OCI-LY7 (cell line): ENCODE measurements around the gene ESYT2. TPM values are rescaled to one million over a fixed set of nuclear protein-coding genes. Genes with fewer than 3 reads are reported as not detected.

ENCODE experiments used
- BruUV-seq: library from RNA; stranded (reverse); fragments of 400-500 nt; replicated peaks from 2 replicates; lab custom pipeline; 2021; lab: Mats Ljungman, UMichigan
- CTCF ChIA-PET: fragments of 300-600 bp; sonication (Branson Sonifier 250); formaldehyde crosslinking; loops from one replicate; lab custom pipeline; 2022; ENCODE audit warnings: antibody characterized with exemption; ENCODE audit not compliant: unreplicated experiment; lab: Charles Lee
- POLR2A ChIA-PET: fragments of 300-600 bp; sonication (Branson Sonifier 250); formaldehyde crosslinking; loops from one replicate; lab custom pipeline; 2022; ENCODE audit warnings: antibody characterized with exemption; lab: Charles Lee
- DNase-seq: peaks from one replicate; pipeline ENCODE4 v3.0.0-alpha.2; 2015; ENCODE audit warnings: low spot score
- H2AFZ ChIP-seq: fragments of 200-600 bp; sonication (generic), shearing (Covaris generic); 2 replicates; pipeline ENCODE4 v1.6.1; 2014; ENCODE audit warnings: mild to moderate bottlenecking, antibody characterized with exemption, low read length, moderate library complexity
- H3K27ac ChIP-seq: fragments of 200-600 bp; sonication (generic); 2 replicates; pipeline ENCODE4 v1.5.1; 2014; ENCODE audit warnings: mixed run types, low read depth, mild to moderate bottlenecking, moderate library complexity, low read length, inconsistent platforms; ENCODE audit not compliant: poor library complexity, severe bottlenecking
- H3K36me3 ChIP-seq: fragments of 200-600 bp; sonication (generic); 2 replicates; pipeline ENCODE4 v1.6.1; 2014; ENCODE audit warnings: mild to moderate bottlenecking, antibody characterized with exemption, low read length, moderate library complexity, mixed read lengths; ENCODE audit not compliant: insufficient read depth
- H3K4me1 ChIP-seq: fragments of 200-600 bp; sonication (generic); 2 replicates; pipeline ENCODE4 v1.5.1; 2014; ENCODE audit warnings: mild to moderate bottlenecking, low read length; ENCODE audit not compliant: insufficient read depth, poor library complexity, severe bottlenecking
- H3K4me2 ChIP-seq: fragments of 200-600 bp; sonication (generic); 2 replicates; pipeline ENCODE4 v1.6.1; 2014; ENCODE audit warnings: mild to moderate bottlenecking, low read length
- H3K4me3 ChIP-seq: fragments of 200-600 bp; sonication (generic); 2 replicates; pipeline ENCODE4 v1.5.1; 2014; ENCODE audit warnings: mild to moderate bottlenecking, low read depth, low read length; ENCODE audit not compliant: poor library complexity, severe bottlenecking
- H3K79me2 ChIP-seq: fragments of 200-600 bp; sonication (generic); 2 replicates; pipeline ENCODE4 v1.6.1; 2016; ENCODE audit warnings: low read depth, mild to moderate bottlenecking, low read length, moderate library complexity, mixed read lengths; ENCODE audit not compliant: insufficient read depth
- H3K9me2 ChIP-seq: fragments of 200-600 bp; sonication (generic); 2 replicates; pipeline ENCODE4 v1.6.1; 2016; ENCODE audit warnings: mild to moderate bottlenecking, low read length, mixed read lengths; ENCODE audit not compliant: insufficient read depth
- H3K9me3 ChIP-seq: fragments of 200-600 bp; sonication (generic); 2 replicates; pipeline ENCODE4 v1.6.1; 2014; ENCODE audit warnings: mild to moderate bottlenecking, mixed run types, low read length, mixed read lengths
- H4K20me1 ChIP-seq: fragments of 200-600 bp; sonication (generic); 2 replicates; pipeline ENCODE4 v1.6.1; 2014; ENCODE audit warnings: mild to moderate bottlenecking, antibody characterized with exemption, low read length, moderate library complexity, mixed read lengths; ENCODE audit not compliant: insufficient read depth
- EZH2phosphoT487 ChIP-seq: fragments of 200-600 bp; sonication (generic); IDR thresholded peaks from 2 replicates; pipeline ENCODE4 v1.6.1; 2018; ENCODE audit warnings: low read depth, borderline replicate concordance, mild to moderate bottlenecking, mixed run types, antibody characterized with exemption, low read length, moderate library complexity, mixed read lengths
- intact Hi-C: fragments of 100-400 bp; cut with micrococcal nuclease; formaldehyde crosslinking; loops from one replicate; pipeline ENCODE4 v1.10.0; 2022; ENCODE audit not compliant: unreplicated experiment
- total RNA-seq, 2 experiments: library from RNA; depleted of rRNA in 1 of 2; stranded (reverse); fragments of >200 nt in 1 of 2; shearing (Covaris generic) in 1 of 2; gene quantifications; 2 replicates each; pipeline ENCODE4 v1.2.3, GENCODE V29; 2014 to 2022
- TF ChIP-seq, protein P1 (sequence below): fragments of 200-600 bp; sonication (generic); conservative IDR thresholded peaks from 2 replicates; pipeline ENCODE4 v1.5.1; 2014; ENCODE audit warnings: mild to moderate bottlenecking, antibody characterized with exemption, low read length, moderate library complexity, mixed read lengths

The ESYT2 gene
- total RNA-seq, 2 experiments from 2014 or later: 24.2 to 33.7 TPM

DNA sequence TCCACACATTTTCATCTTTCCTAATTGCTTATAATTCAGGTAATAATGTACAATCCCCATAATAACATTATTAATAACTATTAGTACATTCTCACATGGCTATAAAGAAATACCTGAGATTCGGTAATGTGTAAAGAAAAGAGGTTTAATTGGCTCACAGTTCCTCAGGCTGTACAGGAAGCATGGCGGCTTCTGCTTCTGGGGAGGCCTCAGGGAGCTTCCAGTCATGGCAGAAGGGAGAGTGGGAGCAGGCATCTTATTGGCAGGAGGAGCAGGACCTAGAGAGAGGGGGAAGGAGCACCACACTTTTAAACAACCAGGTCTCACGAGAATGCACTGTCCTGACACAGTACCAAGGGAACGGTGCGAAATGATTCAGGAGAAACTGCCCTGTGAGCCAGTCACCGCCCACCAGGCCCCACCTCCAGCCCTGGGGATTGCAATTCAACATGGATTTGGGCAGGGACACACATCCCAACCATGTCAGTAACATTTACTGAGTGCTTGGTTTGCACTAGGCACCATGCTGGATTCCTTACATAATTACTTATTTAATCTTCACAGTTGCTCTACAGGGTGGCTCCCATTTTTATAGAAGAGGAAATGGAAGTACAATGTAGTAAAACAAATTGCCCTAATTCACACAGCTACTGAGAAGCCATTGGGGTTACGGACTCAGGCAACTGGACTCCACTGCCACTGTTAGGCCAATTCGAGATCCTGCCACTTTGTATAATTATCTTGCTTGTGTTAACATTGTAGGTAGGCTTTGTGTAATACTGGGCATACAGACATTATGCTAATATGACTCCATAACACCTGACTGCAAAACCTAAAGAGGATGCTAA lies 8.7 kb upstream of the ESYT2 start:
- POLR2A ChIA-PET: no interaction called here

DNA sequence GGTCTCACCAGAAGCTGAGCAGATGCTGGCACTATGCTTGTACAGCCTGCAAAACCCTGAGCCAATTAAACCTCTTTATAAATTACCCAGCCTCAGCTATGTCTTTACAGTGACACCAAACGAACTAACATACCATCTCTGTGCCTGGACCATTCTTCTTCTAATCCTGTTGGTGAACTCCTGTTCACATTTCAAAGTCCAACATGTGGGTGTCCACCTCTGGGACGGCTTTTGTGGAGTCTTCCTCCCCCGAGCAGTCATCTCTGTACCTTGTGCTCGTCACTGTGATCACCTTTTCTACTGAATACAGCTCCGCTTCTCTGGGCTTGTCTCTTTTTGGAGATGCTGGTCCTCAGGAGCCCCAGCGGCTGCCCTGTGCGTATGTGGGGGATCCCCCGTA lies 7.4 kb upstream of the ESYT2 start:
- no TSS peak for BruUV-seq
- CTCF ChIA-PET: interaction anchor here (0.6 kb wide), 1 partner anchor 87 kb away, joined by 3 read pairs; no protein-coding TSS in a partner anchor
- H3K4me1 ChIP-seq: no peaks in the 10 kb centered on the region

More for the DNA sequence above, 8.7 kb upstream of the ESYT2 start:
- H4K20me1 ChIP-seq: no peaks in the 10 kb centered on the region
- H3K4me1 ChIP-seq: no peaks in the 10 kb centered on the region
- no peak for DNase-seq
- H3K27ac ChIP-seq: no peak overlapping the region
- no TSS peak for BruUV-seq
- no peak for TF ChIP-seq EZH2phosphoT487
- TF ChIP-seq, protein P1, sequence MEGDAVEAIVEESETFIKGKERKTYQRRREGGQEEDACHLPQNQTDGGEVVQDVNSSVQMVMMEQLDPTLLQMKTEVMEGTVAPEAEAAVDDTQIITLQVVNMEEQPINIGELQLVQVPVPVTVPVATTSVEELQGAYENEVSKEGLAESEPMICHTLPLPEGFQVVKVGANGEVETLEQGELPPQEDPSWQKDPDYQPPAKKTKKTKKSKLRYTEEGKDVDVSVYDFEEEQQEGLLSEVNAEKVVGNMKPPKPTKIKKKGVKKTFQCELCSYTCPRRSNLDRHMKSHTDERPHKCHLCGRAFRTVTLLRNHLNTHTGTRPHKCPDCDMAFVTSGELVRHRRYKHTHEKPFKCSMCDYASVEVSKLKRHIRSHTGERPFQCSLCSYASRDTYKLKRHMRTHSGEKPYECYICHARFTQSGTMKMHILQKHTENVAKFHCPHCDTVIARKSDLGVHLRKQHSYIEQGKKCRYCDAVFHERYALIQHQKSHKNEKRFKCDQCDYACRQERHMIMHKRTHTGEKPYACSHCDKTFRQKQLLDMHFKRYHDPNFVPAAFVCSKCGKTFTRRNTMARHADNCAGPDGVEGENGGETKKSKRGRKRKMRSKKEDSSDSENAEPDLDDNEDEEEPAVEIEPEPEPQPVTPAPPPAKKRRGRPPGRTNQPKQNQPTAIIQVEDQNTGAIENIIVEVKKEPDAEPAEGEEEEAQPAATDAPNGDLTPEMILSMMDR: no peak
- H3K9me3 ChIP-seq: no peaks in the 10 kb centered on the region
- no peaks in the 10 kb centered on the region for H3K36me3 ChIP-seq
- no peak overlapping the region for H3K4me2 ChIP-seq
- no peaks in the 10 kb centered on the region for H3K9me2 ChIP-seq
- H3K4me3 ChIP-seq: no peak overlapping the region
- intact Hi-C loops: no loop called here
- CTCF ChIA-PET: no interaction called here
- no peak overlapping the region for H2AFZ ChIP-seq
- no peaks in the 10 kb centered on the region for H3K79me2 ChIP-seq

More for the DNA sequence above, 7.4 kb upstream of the ESYT2 start:
- intact Hi-C loops: no loop called here
- DNase-seq: no peak
- Histone ChIP-seq H3K9me3 (no peaks in the 10 kb centered on the region), H3K36me3 (no peaks in the 10 kb centered on the region), H4K20me1 (no peaks in the 10 kb centered on the region), H3K9me2 (no peaks in the 10 kb centered on the region), H2AFZ (no peak overlapping the region), H3K4me2 (no peak overlapping the region), H3K27ac (no peak overlapping the region), H3K79me2 (no peaks in the 10 kb centered on the region), H3K4me3 (no peak overlapping the region)
- TF ChIP-seq, protein P1: no peak
- TF ChIP-seq EZH2phosphoT487: no peak
- POLR2A ChIA-PET: interaction anchor here (1.3 kb wide), 1 partner anchor 9 kb away, joined by 4 read pairs; no protein-coding TSS in a partner anchor
